Stomach (tissue), 4 donors: ENCODE measurements around the gene ARID4B.

ENCODE experiments used
- POLR2A ChIP-seq, 4 donors: fragments of 450-650 bp; IDR thresholded peaks; one replicate each; pipeline ENCODE4 v1.6.1; 2016; ENCODE audit warnings: antibody characterized with exemption in 4 of 4, control low read depth in 2 of 4, mild to moderate bottlenecking in 1 of 4, moderate library complexity in 1 of 4
- POLR2AphosphoS5 ChIP-seq, 3 donors: sonication (generic); formaldehyde crosslinking; IDR thresholded peaks; one replicate each; pipeline ENCODE4 v1.6.1; 2016; ENCODE audit warnings: antibody characterized with exemption in 3 of 3

GRCh38 chr1:235295902-235296350 lies 32.1 kb downstream of the ARID4B start:
- TF ChIP-seq POLR2AphosphoS5 (IDR thresholded peaks at IDR 0.05), result peak; percentile 25 to 94 (median 84)
- no peak for TF ChIP-seq POLR2A (IDR thresholded peaks at IDR 0.05)
